Putamen (tissue), 1 donor: ENCODE data around the gene PXMP4.
A peak's percentile ranks its signal among the peaks of the same experiment; 100 is the strongest.

ENCODE experiments used
- DNase-seq: peaks from one replicate; pipeline ENCODE4 v3.0.0-alpha.2; 2016; ENCODE audit warnings: low spot score

Gene PXMP4

DNA sequence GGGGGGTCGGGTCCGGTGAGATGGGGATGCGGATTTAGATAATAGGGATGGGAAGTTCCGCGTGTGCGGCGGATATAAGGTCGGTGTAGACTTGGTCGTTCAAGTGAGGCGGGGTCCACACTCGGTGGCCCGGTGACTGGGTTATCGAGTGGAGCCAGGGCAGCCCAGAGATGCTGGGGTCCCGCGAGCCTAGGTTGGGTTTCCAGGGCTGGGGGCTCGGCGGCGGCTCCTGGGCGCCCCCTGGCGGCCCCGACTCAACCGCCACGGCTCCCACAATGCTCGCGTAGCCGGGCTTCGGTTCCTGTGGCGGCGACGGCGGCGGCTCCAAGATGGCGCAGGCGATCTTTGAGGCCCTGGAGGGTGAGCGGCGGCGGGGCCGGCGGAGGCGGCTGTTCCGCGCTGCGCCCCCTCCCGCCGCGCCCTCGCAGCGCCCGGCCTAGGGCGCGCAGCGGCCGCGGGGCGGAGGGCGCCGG is 11.6 kb upstream of the PXMP4 start, which contains the start of gene ZNF341:
Gene ZNF341, plus strand, starts transcription at position 304 of the 473 bp plus-strand sequence. Its CDS starts 26 bp downstream, at position 330.
- DNase-seq = peak; percentile 92

DNA sequence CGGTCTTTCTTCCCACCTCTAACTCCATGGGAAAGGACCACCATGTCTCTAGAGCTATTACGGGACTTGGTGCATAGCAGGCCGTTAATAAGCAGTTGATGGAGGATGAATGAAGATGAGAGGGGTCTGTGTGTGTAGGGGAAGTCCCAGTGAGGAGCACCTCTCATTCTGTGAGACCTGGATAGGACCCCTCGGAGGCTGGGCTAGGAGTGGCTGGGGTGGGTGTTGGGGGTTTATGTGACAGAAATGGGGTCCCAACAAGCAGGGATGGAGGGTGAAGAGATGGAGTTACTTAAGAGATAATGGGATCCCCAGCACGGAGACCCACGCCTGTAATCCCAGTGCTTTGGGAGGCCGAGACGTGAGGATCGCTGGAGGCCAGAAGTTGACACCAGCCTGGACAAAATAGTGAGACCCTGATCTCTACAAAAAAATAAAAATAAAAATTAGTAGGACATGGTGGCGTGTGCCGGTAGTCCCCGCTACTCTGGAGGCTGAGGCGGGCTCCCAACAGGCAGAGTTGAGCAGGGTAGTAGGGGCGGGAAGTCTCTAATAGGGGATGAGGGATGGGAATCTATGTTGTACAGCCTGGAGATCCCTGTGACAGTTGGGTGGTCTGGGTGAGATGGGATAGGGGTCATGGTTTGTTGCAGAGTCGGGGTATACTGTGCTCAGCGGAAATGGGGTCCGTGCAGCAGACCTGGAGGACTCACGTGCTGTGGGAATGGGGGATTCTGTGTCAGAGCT is 11.0 kb upstream of the PXMP4 start:
- no peak for DNase-seq

GRCh38 chr20:33729101-33729500 is 9.0 kb upstream of the PXMP4 start:
- DNase-seq = no peak

DNA sequence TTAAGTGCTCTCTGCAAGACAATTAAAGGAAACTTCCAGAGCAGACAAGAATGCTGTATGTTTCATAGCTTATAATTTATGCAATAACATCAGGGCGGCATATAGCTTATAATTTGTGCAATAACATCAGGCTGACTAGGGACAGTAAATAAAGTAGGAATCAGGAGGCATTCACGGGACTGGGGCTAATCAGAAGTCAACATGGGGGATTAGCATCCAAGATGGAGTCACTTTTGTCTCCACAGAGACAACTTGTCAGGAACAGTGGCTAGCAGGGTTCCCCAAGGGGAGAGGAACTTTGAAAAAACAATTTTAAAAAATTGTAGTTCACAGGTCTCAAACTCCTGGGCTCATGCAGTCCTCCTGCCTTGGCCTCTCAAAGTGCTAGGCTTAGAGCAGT is 8.4 kb upstream of the PXMP4 start:
- DNase-seq = no peak

- DNase-seq = no peak
Measured at GRCh38 chr20:33727806-33728205, 7.7 kb upstream of the PXMP4 start.

DNA sequence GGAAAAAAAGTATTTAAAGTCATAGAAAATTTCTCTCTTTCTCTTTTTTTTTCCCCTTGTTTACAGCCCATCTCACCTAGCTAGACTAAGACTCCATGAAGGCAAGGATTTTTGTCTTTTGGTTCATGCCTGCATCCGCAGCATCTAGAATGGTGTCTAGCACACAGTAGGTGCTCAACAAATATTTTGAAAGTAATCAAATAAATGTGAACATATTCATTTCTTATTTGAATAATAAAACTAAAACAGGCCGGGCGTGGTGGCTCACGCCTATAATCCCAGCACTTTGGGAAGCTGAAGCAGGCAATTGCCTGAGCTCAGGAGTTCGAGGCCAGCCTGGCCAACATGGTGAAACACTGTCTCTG is 7.0 kb upstream of the PXMP4 start:
- DNase-seq = no peak

DNA sequence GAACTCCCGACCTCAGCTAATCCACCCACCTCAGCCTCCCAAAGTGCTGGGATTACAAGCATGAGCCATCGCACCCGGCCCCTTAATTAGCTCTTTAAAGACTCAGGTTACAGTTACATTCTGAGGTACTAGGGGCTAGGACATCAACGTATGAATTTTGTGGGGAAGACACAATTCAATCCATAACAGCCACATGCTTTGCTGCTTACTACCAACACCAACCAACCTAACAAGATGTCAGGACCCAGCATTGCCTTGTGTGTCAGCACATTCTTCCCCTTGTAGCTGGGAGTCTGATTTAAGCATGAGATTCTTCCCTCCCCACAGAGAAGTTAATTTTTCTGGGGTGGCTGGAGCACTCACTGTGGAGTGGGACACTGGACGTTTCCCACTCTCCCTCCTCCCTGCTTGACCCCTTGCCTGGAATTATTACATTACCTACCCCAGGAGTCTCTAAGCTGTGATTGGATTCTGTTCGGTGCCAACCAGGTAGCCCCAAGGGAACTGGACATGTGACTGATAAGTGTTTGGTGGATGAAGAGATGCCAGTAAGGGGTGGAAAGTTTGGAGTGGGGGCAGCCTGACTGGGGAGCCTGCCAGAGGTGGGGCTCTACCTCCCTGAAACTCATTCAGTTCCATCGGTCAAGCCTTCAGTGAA is 5.6 kb upstream of the PXMP4 start:
- DNase-seq = no peak

DNA sequence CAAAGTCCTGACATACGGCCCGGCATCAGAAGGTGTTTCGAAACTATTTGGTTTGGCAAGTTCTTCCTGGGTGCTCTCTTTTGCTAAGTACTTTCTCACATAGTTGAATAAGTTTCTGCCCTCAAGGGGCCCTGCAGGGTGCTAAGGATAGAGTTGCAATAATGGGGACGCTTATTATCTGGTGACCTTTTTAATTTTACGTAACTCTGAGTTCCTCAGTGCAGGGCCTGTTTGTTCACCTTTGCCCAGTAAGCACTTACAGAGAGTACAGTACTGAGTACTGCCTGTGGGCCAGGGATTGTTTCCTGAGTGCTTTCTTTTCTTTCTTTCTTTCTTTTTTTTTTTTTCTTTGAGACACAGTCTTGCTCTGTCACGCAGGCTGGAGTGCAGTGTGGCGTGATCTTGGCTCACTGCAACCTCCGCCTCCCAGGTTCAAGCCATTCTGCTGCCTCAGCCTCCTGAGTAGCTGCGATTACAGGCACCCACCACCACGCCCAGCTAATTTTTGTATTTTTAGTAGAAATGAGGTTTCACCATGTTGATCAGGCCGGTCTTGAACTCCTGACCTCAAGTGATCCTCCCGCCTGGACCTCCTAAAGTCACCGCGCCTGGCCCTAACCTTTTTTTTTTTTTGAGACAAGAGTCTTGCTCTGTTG is 4.5 kb upstream of the PXMP4 start:
- DNase-seq = no peak

DNA sequence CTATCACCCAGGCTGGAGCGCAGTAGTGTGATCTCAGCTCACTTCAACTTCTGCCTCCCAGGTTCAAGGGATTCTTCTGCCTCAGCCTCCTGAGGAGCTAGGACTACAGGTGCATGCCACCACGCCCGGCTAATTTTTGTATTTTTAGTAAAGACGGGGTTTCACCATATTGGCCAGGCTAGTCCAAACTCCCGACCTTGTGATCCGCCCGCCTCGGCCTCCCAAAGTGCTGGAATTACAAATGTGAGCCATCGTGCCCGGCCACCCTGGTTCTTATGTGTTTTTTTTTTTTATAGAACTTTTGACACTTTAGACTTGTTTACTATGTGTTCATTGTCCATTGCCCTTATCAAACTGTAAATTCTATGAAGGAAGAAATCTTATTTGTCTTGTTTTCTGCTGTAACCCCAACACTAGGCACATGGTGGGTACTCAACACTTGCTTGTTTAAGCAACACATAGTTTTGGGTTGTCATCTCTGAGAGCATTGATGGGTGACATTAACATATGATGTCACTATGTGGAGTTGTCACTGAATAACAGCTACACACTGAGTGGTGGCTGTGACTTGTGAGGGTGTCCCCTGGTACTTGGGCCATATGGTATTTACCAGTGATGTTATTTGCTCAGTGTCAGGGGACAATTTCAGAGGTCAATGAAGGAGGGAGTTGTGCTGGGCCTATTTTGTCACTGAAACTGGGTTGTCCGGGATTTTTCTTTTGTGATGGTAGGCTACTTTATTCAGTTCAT is 1.5 kb upstream of the PXMP4 start:
- DNase-seq = no peak

- DNase-seq = no peak
Measured at GRCh38 chr20:33719277-33719988, 677 bp downstream of the PXMP4 start.

DNA sequence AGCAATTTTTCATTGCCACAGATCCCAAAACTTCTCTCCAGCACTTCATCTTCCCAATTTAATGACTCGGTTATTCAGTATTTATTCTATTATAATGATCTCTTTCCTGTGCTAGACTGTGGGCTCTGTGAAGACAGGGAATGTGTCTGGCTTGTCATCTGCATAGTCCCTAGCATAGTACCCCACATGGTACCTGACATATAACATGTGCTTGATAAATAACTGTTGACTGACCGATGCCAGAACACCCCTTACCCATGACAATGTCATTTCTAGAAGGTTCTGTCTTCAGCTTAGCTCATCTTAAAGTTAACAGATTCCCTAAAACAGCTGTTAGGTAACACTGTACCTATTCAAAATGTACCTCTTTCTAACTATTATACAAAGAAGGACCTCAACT is 3.6 kb downstream of the PXMP4 start:
- no peak for DNase-seq

GRCh38 chr20:33713865-33714367 is 6.2 kb downstream of the PXMP4 start:
- no peak for DNase-seq

GRCh38 chr20:33711446-33711738 is 8.7 kb downstream of the PXMP4 start:
- no peak for DNase-seq

DNA sequence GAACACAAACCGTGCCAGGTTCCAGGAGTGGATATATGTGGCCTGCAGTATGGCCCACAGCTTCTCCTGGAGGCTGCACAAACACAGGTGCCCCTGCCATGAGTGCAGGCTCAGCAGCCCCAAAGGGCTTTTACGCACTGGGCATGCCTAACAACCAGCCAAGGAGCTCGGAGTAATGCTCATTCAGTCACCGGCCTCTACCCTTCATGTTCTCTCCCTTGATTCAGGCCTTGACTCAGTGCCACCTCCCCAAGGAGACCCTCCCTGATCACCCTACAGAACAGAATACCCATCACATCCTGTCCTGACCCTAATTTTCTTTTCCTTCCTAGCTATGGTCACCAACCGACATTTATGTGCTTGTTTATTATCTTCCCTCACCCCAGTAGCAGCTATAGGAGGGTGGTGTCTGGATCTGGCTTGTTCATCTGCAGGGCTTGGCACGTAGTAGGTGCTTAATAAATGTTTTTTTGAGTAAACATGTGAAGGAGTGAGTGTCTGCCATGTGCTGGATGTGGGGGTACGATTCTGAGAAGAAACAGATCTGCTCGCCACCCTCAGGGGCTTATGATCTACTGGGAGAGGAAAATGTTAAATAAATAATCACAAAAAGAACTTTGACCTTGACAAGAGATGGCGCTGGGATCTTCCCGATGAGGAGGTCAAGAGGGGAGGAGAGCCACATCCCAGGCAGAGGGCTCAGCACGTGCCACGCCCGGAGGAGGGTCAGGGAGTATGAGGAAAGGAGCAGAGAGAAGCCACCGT is 9.2 kb downstream of the PXMP4 start:
- no peak for DNase-seq

DNA sequence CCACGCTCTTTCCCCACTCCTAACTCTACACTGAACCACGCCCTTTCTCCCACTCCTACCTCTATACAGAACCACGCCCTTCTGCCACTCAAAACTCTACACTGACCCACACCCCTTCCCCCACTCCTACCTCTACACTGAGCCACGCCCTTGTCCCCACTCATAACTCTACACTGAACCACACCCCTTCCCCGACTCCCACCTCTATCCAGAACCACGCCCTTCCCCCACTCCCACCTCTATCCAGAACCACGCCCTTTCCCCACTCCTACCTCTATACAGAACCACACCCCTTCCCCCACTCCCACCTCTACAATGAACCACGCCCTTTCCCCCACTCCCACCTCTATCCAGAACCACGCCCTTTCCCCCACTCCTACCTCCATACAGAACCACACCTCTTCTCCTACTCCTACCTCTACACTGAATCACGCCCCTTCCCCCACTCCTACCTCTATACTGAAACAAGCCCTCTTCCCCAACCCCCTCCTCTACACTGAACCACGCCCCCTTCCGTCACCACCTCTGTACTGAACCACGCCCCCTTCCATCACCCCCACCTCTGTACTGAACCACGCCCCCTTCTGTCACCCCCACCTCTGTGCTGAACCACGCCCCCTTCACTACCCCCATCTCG is 10.1 kb downstream of the PXMP4 start:
- DNase-seq = no peak

- no peak for DNase-seq
Measured at GRCh38 chr20:33709398-33709797, 10.7 kb downstream of the PXMP4 start.

- no peak for DNase-seq
Measured at GRCh38 chr20:33707668-33708067, 12.4 kb downstream of the PXMP4 start.

GRCh38 chr20:33704197-33704924 is 15.7 kb downstream of the PXMP4 start:
- DNase-seq = no peak

GRCh38 chr20:33703498-33704137 is 16.5 kb downstream of the PXMP4 start:
- no peak for DNase-seq
